Measurements from ENCODE around the gene CHRNB1.

CHRNB1 gene

GRCh38 chr17:7415784-7416183, 29.1 kb upstream of the CHRNB1 start:
- no peak overlapping the region for H3K4me3 ChIP-seq (ENCODE audit: control insufficient read depth, low read depth, low read length)

GRCh38 chr17:7416323-7416722, 28.5 kb upstream of the CHRNB1 start:
- DNase-seq (ENCODE audit: low read depth) = no peak
- no peak overlapping the region for H3K4me3 ChIP-seq (ENCODE audit: control insufficient read depth, low read depth, low read length)
- peak; percentile 5 for TF ChIP-seq CTCF (conservative IDR thresholded peaks at IDR 0.05; ENCODE audit: control insufficient read depth, insufficient read depth, low read depth, low read length)

More at GRCh38 chr17:7415784-7416183, 29.1 kb upstream of the CHRNB1 start:
- TF ChIP-seq CTCF (conservative IDR thresholded peaks at IDR 0.05; ENCODE audit: control insufficient read depth, insufficient read depth, low read depth, low read length) = no peak
- DNase-seq (ENCODE audit: low read depth) = no peak

- no peak for DNase-seq (ENCODE audit: low read depth)
- no peak for TF ChIP-seq CTCF (conservative IDR thresholded peaks at IDR 0.05; ENCODE audit: control insufficient read depth, insufficient read depth, low read depth, low read length)
- no peak overlapping the region for H3K4me3 ChIP-seq (ENCODE audit: control insufficient read depth, low read depth, low read length)
Observed at GRCh38 chr17:7417056-7417655, 27.7 kb upstream of the CHRNB1 start.

- no peak overlapping the region for H3K4me3 ChIP-seq (ENCODE audit: control insufficient read depth, low read depth, low read length)
- DNase-seq (ENCODE audit: low read depth) = no peak
- TF ChIP-seq CTCF (conservative IDR thresholded peaks at IDR 0.05; ENCODE audit: control insufficient read depth, insufficient read depth, low read depth, low read length) = no peak
Observed at GRCh38 chr17:7418472-7419152, 26.2 kb upstream of the CHRNB1 start.

GRCh38 chr17:7419819-7420610, 24.8 kb upstream of the CHRNB1 start, which contains the start of gene SPEM1:
Gene SPEM1, plus strand, starts transcription at chr17:7420324. Its CDS starts 61 bp downstream, at chr17:7420385.
- TF ChIP-seq CTCF (conservative IDR thresholded peaks at IDR 0.05; ENCODE audit: control insufficient read depth, insufficient read depth, low read depth, low read length) = no peak
- no peak within 1 kb of the TSS for H3K4me3 ChIP-seq (ENCODE audit: control insufficient read depth, low read depth, low read length)
- DNase-seq (ENCODE audit: low read depth) = no peak

GRCh38 chr17:7421186-7421585, 23.7 kb upstream of the CHRNB1 start:
- H3K4me3 ChIP-seq (ENCODE audit: control insufficient read depth, low read depth, low read length) = no peak overlapping the region
- TF ChIP-seq CTCF (conservative IDR thresholded peaks at IDR 0.05; ENCODE audit: control insufficient read depth, insufficient read depth, low read depth, low read length) = no peak
- no peak for DNase-seq (ENCODE audit: low read depth)
